ENCODE results near the gene CD53.
A peak's percentile ranks its signal among the peaks of the same experiment; 100 is the strongest.
"Not testable (repeated sequence)": the region's sequence is repeated elsewhere in the genome, so short reads cannot be mapped to it uniquely, and the experiment has no call there.

CD53 gene, protein sequence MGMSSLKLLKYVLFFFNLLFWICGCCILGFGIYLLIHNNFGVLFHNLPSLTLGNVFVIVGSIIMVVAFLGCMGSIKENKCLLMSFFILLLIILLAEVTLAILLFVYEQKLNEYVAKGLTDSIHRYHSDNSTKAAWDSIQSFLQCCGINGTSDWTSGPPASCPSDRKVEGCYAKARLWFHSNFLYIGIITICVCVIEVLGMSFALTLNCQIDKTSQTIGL

DNA sequence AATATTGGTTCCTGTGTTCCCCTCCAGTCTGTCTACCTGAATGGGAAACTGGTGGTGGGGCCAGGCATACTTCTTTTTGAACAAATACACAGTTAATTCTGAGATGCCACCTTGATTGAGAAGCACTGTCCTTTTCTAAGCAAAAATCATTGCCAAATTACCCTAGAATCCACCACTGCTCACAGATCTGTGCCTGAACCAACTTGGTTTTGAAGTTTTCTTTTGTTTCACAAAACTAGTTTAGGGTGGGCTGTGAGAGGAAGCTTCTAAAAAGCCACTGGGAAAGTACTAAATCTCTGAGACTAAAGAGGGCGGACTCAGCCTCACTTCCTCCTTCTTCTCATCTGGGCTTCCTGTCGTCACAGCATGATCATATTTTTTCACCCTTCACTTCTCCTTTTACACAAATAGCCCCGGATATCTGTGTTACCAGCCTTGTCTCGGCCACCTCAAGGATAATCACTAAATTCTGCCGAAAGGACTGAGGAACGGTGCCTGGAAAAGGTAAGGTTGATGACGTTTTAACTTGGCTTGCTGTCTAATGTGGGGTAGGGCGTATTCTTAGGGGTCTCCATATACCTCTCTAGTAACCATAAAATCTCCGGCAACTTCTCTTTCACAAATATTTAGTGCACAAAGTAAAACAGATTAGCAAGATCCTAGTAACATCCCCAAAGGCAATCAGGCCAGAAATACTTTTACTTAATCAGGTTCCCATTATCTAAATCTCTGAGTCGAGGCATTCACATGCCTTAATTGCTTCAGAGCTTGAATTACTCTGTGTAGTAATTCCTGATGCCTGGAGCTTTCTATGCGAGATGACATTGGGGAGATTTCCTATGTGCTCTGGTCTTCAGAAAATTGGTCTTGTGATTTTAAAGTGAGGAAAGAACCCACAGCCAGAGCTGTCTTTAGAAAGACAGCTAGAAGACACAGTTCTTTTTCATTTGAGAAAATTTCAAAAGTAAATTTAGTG lies at the start of gene CD53:
Gene CD53, plus strand, starts transcription at position 404 of the 976 bp plus-strand sequence. CDS start 18,261 bp downstream, outside the sequence.
- no peak within 1 kb of the TSS for H3K4me3 ChIP-seq (IDR thresholded peaks at IDR 0.05; ENCODE audit: insufficient read depth, low read depth, low read length)
- TF ChIP-seq, protein P1, sequence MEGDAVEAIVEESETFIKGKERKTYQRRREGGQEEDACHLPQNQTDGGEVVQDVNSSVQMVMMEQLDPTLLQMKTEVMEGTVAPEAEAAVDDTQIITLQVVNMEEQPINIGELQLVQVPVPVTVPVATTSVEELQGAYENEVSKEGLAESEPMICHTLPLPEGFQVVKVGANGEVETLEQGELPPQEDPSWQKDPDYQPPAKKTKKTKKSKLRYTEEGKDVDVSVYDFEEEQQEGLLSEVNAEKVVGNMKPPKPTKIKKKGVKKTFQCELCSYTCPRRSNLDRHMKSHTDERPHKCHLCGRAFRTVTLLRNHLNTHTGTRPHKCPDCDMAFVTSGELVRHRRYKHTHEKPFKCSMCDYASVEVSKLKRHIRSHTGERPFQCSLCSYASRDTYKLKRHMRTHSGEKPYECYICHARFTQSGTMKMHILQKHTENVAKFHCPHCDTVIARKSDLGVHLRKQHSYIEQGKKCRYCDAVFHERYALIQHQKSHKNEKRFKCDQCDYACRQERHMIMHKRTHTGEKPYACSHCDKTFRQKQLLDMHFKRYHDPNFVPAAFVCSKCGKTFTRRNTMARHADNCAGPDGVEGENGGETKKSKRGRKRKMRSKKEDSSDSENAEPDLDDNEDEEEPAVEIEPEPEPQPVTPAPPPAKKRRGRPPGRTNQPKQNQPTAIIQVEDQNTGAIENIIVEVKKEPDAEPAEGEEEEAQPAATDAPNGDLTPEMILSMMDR (conservative IDR thresholded peaks at IDR 0.05; ENCODE audit: low read depth, low read length), result no peak
- no peak within 1 kb of the TSS for H3K4me2 ChIP-seq
- no peak within 1 kb of the TSS for H3K9ac ChIP-seq
- H3K27ac ChIP-seq, result no peak within 1 kb of the TSS
- H4K20me1 ChIP-seq (ENCODE audit: insufficient read depth), result no peaks in the 10 kb centered on the region
- H3K27me3 ChIP-seq (ENCODE audit: insufficient read depth, low read depth), result no peaks in the 10 kb centered on the region
- no peaks in the 10 kb centered on the region for H3K36me3 ChIP-seq (ENCODE audit: insufficient read depth)
- H2AFZ ChIP-seq (ENCODE audit: low read depth), result no peak within 1 kb of the TSS
- H3K4me1 ChIP-seq (ENCODE audit: low read depth, poor library complexity, severe bottlenecking), result no peaks in the 10 kb centered on the region
- H3K79me2 ChIP-seq (ENCODE audit: insufficient read depth, low read depth), result no peaks in the 10 kb centered on the region

DNA sequence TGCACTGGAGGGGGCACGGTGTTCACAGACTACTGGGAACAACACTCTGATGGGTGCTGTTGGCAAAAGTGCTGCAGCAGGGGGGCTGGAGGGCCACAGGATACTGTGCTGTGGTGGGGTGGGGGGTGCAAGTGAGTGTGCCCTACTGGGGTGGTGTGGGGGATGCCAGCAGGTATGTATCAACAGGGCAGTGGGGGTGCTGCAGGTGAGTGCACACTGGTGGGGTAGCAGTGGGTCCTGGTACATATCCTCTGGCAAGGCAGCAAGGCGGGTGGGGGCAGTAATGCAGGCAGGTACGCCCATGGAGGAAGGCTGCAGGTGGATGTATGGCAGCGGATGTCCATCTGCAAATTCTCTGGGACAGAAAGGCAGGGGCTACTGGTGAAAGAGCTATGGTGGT lies 48.8 kb upstream of the CD53 start:
- Histone ChIP-seq H3K36me3 (ENCODE audit: insufficient read depth) (no peaks in the 10 kb centered on the region), H3K9ac (no peak overlapping the region), H3K27me3 (ENCODE audit: insufficient read depth, low read depth) (no peaks in the 10 kb centered on the region), H4K20me1 (ENCODE audit: insufficient read depth) (no peaks in the 10 kb centered on the region), H3K4me3 (IDR thresholded peaks at IDR 0.05; ENCODE audit: insufficient read depth, low read depth, low read length) (no peak overlapping the region), H3K79me2 (ENCODE audit: insufficient read depth, low read depth) (no peaks in the 10 kb centered on the region), H3K4me1 (ENCODE audit: low read depth, poor library complexity, severe bottlenecking) (no peaks in the 10 kb centered on the region), H3K4me2 (no peak overlapping the region), H2AFZ (ENCODE audit: low read depth) (no peak overlapping the region), H3K27ac (no peak overlapping the region)
- TF ChIP-seq, protein P1 (conservative IDR thresholded peaks at IDR 0.05; ENCODE audit: low read depth, low read length), result no peak

DNA sequence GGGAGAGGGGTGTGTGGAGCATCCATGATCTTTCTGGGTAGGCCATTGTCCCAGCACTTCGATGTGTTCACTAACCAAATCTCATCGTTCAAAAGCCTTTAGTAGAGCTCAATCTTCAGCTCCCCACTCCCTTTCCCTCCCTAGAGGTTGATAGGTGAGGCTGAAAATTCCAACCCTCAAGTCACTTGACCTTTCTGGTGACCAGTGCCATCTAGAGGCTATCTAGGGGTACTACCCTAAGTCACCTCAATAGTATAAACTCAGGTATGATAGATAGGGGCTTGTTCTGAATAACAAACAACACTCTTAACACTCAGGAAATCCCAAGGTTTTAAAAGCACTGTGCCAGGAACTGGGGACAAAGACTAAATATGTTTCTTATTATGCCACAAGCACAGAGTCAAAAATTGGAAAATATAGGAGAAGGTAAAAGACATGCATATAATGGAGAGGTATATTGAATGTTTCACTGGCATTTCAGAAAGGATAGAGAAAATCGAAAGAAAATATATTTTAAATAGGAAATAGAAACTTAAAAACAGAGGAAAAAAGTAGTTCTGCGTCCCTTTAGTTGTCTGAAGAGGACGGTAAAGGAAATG lies 42.9 kb upstream of the CD53 start:
- Histone ChIP-seq H3K36me3 (ENCODE audit: insufficient read depth) (no peaks in the 10 kb centered on the region), H4K20me1 (ENCODE audit: insufficient read depth) (no peaks in the 10 kb centered on the region), H3K79me2 (ENCODE audit: insufficient read depth, low read depth) (no peaks in the 10 kb centered on the region), H3K4me1 (ENCODE audit: low read depth, poor library complexity, severe bottlenecking) (no peaks in the 10 kb centered on the region), H3K4me3 (IDR thresholded peaks at IDR 0.05; ENCODE audit: insufficient read depth, low read depth, low read length) (no peak overlapping the region), H3K9ac (no peak overlapping the region), H3K4me2 (no peak overlapping the region), H3K27ac (no peak overlapping the region), H3K27me3 (ENCODE audit: insufficient read depth, low read depth) (no peaks in the 10 kb centered on the region), H2AFZ (ENCODE audit: low read depth) (no peak overlapping the region)
- TF ChIP-seq, protein P1 (conservative IDR thresholded peaks at IDR 0.05; ENCODE audit: low read depth, low read length), result peak; percentile 76

DNA sequence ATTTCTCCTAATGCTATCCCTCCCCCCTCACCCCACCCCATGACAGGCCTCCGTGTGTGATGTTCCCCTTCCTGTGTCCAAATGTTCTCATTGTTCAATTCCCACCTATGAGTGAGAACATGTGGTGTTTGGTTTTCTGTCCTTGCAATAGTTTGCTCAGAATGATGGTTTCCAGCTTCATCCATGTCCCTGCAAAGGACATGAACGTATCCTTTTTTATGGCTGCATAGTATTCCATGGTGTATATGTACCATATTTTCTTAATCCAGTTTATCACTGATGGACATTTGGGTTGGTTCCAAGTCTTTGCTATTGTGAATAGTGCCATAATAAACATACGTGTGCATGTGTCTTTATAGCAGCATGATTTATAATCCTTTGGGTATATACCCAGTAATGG lies 39.2 kb upstream of the CD53 start:
- not testable (repeated sequence) for H3K9ac ChIP-seq; H3K79me2 ChIP-seq (ENCODE audit: insufficient read depth, low read depth); H3K4me2 ChIP-seq; H3K4me3 ChIP-seq (IDR thresholded peaks at IDR 0.05; ENCODE audit: insufficient read depth, low read depth, low read length); H2AFZ ChIP-seq (ENCODE audit: low read depth); H4K20me1 ChIP-seq (ENCODE audit: insufficient read depth); H3K4me1 ChIP-seq (ENCODE audit: low read depth, poor library complexity, severe bottlenecking); H3K36me3 ChIP-seq (ENCODE audit: insufficient read depth); H3K27ac ChIP-seq; H3K27me3 ChIP-seq (ENCODE audit: insufficient read depth, low read depth)

All from KMS-11 (cell line).